Right atrium auricular region (tissue), 2 donors: ENCODE measurements around the gene LTBP1. TPM values are rescaled to one million over a fixed set of nuclear protein-coding genes. Genes with fewer than 3 reads are reported as not detected.

Experiments used
- DNase-seq: peaks from one replicate; pipeline ENCODE4 v3.0.0-alpha.2; 2019; ENCODE audit warnings: low spot score
- H3K27ac ChIP-seq, 2 donors: fragments of 200-600 bp; sonication (generic); 1 replicate in 1 of 2; 2 replicates in 1 of 2; pipeline ENCODE4 v1.5.1; 2016 to 2019
- H3K27me3 ChIP-seq, 2 donors: fragments of 200-600 bp; sonication (generic); one replicate each; pipeline versions ENCODE4 v1.5.1 to v1.6.0; 2017 to 2019
- H3K36me3 ChIP-seq: fragments of 200-600 bp; sonication (generic); one replicate; pipeline ENCODE4 v1.5.1; 2016
- H3K4me1 ChIP-seq, 2 donors: fragments of 200-600 bp; sonication (generic); one replicate each; pipeline versions ENCODE4 v1.5.1 to v1.6.0; 2017 to 2019
- H3K4me3 ChIP-seq, 2 donors: fragments of 200-600 bp; sonication (generic); 1 replicate in 1 of 2; 2 replicates in 1 of 2; pipeline ENCODE4 v1.5.1; 2017 to 2019; ENCODE audit warnings: mild to moderate bottlenecking in 1 of 2, moderate library complexity in 1 of 2
- H3K9me3 ChIP-seq, 2 donors: fragments of 200-600 bp; sonication (generic); one replicate each; pipeline ENCODE4 v1.5.1; 2019
- total RNA-seq, 2 donors: library from RNA; depleted of rRNA; stranded (reverse); fragments of >200 nt; gene quantifications; one replicate each; pipeline ENCODE4 v1.1.0, GENCODE V29; 2016
- TF ChIP-seq, protein P1 (sequence below), 2 donors: fragments of 200-600 bp; sonication (generic); IDR thresholded peaks; one replicate each; pipeline ENCODE4 v1.5.1; 2019; ENCODE audit warnings: antibody characterized with exemption in 2 of 2

Gene LTBP1
- total RNA-seq, 2 donors from 2014 or later, result 168 to 291 TPM

DNA sequence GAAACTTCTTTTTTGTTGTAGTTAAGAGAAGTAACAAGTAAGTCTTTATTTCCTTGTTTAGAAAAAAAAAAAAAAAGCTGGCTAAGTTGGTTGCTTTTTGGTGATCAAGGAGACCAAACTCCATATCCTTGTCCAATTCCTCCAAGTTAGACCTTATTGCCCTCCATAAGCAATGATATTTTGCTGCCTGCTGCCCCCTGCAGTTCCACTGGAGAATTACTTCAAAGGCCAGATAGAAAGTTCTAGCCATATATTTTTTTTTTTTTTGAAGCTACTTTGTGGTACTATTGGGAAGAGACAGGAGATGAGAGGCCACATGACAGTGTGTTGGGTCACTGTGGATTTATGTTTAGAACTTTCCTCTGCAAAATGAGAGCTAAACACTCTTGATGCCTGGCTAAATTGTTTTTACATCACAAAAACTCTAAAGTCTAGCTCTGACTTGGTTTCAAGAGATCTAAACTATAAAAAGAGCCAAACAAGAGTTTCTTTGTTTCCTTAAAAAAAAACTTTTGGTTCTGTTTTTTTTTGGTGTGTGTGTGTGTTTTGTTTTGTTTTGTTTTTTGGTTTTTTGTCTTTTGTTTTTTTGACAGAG lies 449.0 kb downstream of the LTBP1 start:
- Histone ChIP-seq H3K9me3 (no peaks in the 10 kb centered on the region), H3K4me3 (no peak overlapping the region), H3K27me3 (no peaks in the 10 kb centered on the region), H3K27ac (peak overlapping the region; percentile 0 to 66), H3K4me1 (no peaks in the 10 kb centered on the region), H3K36me3 (peaks cover 28% of the 10 kb centered on the region)
- no peak for DNase-seq
- TF ChIP-seq, protein P1, sequence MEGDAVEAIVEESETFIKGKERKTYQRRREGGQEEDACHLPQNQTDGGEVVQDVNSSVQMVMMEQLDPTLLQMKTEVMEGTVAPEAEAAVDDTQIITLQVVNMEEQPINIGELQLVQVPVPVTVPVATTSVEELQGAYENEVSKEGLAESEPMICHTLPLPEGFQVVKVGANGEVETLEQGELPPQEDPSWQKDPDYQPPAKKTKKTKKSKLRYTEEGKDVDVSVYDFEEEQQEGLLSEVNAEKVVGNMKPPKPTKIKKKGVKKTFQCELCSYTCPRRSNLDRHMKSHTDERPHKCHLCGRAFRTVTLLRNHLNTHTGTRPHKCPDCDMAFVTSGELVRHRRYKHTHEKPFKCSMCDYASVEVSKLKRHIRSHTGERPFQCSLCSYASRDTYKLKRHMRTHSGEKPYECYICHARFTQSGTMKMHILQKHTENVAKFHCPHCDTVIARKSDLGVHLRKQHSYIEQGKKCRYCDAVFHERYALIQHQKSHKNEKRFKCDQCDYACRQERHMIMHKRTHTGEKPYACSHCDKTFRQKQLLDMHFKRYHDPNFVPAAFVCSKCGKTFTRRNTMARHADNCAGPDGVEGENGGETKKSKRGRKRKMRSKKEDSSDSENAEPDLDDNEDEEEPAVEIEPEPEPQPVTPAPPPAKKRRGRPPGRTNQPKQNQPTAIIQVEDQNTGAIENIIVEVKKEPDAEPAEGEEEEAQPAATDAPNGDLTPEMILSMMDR (IDR thresholded peaks at IDR 0.05), result peak; percentile 34 to 63

DNA sequence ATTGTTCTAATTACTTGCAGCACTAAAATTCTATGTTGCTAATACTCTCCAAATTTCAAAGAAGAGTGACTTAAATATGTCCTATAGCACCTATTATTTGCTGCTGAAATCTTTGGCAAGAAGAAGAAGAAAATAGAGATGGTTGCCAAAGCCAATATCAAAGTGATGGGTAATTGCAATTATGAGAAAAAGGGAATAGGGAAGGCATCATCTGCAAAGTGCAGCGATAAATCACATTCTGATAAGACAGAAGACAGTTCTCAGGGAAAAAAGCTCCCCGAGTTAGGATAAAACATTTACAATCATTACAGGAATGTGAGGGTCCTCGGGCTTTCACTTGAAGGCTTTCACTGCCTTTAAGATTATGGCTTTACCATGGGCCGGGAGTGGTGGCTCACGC lies 457.6 kb downstream of the LTBP1 start:
- H3K4me3 ChIP-seq, result no peak overlapping the region
- H3K27ac ChIP-seq, result no peak overlapping the region
- no peak for DNase-seq
- H3K9me3 ChIP-seq, result peaks cover 0 to 8% of the 10 kb centered on the region in 2 donors
- H3K36me3 ChIP-seq, result no peaks in the 10 kb centered on the region
- TF ChIP-seq, protein P1 (IDR thresholded peaks at IDR 0.05), result no peak
- H3K4me1 ChIP-seq, result no peaks in the 10 kb centered on the region
- no peaks in the 10 kb centered on the region for H3K27me3 ChIP-seq

DNA sequence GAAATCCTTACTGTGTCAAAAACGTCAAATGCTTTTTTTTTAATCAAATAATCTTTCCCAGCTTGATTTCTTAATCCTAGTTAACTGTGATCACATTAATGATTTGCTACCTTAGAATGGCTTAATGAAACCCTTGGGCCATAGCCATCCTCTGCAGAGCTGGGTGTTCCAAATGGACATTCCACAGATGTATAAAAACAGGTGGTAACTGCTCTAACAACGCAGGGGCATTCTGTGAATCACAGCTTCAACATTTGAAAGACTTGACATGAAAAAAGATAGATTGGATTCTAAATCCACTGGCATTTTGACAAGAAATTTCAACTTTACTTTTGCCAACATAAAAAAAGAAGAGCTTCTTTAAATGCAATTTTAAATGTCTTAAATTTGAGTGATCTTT lies 459.9 kb downstream of the LTBP1 start:
- TF ChIP-seq, protein P1 (IDR thresholded peaks at IDR 0.05), result no peak
- Histone ChIP-seq H3K4me3 (no peak overlapping the region), H3K9me3 (peaks cover 0 to 8% of the 10 kb centered on the region in 2 donors), H3K4me1 (no peaks in the 10 kb centered on the region), H3K27me3 (no peaks in the 10 kb centered on the region), H3K27ac (no peak overlapping the region), H3K36me3 (no peaks in the 10 kb centered on the region)
- no peak for DNase-seq

DNA sequence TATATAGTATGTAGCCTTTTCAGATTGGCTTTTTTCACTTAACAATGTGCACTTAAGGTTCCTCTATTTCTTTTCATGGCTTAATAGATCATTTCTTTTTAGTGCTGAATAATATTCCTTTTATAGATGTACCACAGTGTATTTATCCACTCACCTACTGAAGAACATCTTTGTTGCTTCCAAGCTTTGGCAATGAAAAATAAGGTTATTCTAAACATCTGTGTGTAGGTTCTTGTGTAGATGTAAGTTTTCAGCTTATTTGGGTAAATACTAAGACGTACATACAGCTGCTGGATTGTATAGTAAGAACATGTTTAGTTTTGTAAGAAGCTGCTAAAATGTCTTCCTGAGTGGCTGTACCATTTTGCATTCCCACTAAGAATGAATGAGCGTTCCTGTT lies 461.4 kb downstream of the LTBP1 start:
- no peaks in the 10 kb centered on the region for H3K4me1 ChIP-seq
- H3K27ac ChIP-seq, result no peak overlapping the region
- H3K36me3 ChIP-seq, result no peaks in the 10 kb centered on the region
- H3K9me3 ChIP-seq, result peaks cover 0 to 8% of the 10 kb centered on the region in 2 donors
- no peak overlapping the region for H3K4me3 ChIP-seq
- no peaks in the 10 kb centered on the region for H3K27me3 ChIP-seq
- DNase-seq, result no peak
- TF ChIP-seq, protein P1 (IDR thresholded peaks at IDR 0.05), result no peak

DNA sequence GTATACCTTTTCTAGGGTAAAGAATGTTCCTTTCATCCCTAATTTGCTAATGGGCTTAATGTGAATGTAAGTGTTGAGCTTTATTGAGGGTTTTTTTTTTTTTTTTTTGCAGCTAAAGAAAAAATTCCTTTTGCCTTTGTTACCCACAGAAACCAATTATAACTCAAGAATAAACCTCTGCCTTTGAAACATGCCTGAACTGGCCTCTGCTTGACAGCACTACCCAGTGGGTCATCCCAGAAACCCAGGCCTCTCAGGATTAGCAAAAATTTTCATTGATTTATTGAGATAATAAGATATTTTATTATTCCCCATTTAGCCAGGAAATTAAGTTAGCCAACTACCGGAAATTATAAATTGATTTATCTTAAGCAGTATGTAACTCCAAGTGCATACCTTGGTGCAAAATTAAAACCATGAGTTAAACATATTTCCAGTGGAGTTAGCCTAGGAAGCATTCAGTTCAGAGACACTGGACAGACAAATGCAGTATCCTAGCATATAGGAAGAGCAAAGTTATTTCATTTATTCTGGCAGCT lies 462.7 kb downstream of the LTBP1 start:
- TF ChIP-seq, protein P1 (IDR thresholded peaks at IDR 0.05), result no peak
- Histone ChIP-seq H3K4me3 (no peak overlapping the region), H3K27ac (no peak overlapping the region), H3K27me3 (no peaks in the 10 kb centered on the region), H3K9me3 (peaks cover 0 to 8% of the 10 kb centered on the region in 2 donors), H3K36me3 (no peaks in the 10 kb centered on the region), H3K4me1 (no peaks in the 10 kb centered on the region)
- no peak for DNase-seq

DNA sequence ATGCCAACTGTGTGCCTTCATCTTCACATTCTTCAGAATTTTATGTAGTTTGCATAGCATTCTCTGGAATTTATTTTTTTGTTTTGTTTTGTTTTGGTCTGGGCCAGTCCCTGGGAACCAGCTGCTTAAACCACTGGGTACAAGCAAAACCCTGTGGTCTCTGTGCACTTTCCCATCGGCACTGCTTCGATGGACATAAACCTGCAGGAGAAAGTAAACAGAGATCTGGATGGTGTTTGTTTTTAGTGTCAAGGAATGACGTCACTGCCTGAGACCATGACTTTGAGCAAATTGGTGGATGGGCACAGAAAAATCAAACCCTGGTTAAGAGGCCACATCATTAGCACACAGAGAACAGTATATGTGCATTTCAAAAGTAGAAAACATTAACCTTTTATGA lies 465.0 kb downstream of the LTBP1 start:
- TF ChIP-seq, protein P1 (IDR thresholded peaks at IDR 0.05), result no peak
- H3K27ac ChIP-seq, result no peak overlapping the region
- H3K4me3 ChIP-seq, result no peak overlapping the region
- no peaks in the 10 kb centered on the region for H3K27me3 ChIP-seq
- H3K9me3 ChIP-seq, result peaks cover 0 to 8% of the 10 kb centered on the region in 2 donors
- DNase-seq, result no peak
- H3K4me1 ChIP-seq, result no peaks in the 10 kb centered on the region
- no peaks in the 10 kb centered on the region for H3K36me3 ChIP-seq
